ENCODE data around the gene RASGRP2. TPM values are rescaled to one million over a fixed set of nuclear protein-coding genes. Genes with fewer than 3 reads are reported as not detected.

Gene RASGRP2
- total and polyA plus RNA-seq, 2 experiments from 2014 or later: 30.1 to 50.4 TPM

- H3K27ac ChIP-seq (ENCODE audit: low read depth): no peak overlapping the region
- H3K27me3 ChIP-seq (ENCODE audit: insufficient read depth): no peaks in the 10 kb centered on the region
- no peaks in the 10 kb centered on the region for H3K36me3 ChIP-seq (ENCODE audit: insufficient read depth)
- H3K4me2 ChIP-seq: no peak overlapping the region
- no peaks in the 10 kb centered on the region for H3K4me1 ChIP-seq (ENCODE audit: insufficient read depth)
- Mint-ChIP-seq H3K36me3 (ENCODE audit: low read depth) (0 out of 3 replicates have a peak, but pooled peaks cover 3% of the 10 kb centered on the region), H3K4me1 (peaks cover 14% of the 10 kb centered on the region), H3K27ac (no peak overlapping the region), H3K4me3 (no peak overlapping the region), H3K9me3 (no peaks in the 10 kb centered on the region), H3K27me3 (ENCODE audit: insufficient read depth, low read depth, poor library complexity) (peaks cover 19% of the 10 kb centered on the region)
- H3K9me2 ChIP-seq (ENCODE audit: insufficient read depth): no peaks in the 10 kb centered on the region
- H3K79me2 ChIP-seq (replicated peaks; ENCODE audit: insufficient read depth): no peaks in the 10 kb centered on the region
- ATAC-seq: no peak
- no peaks in the 10 kb centered on the region for H3F3A ChIP-seq (replicated peaks; ENCODE audit: low read depth)
- DNase-seq (ENCODE audit: low spot score): no peak
- no peak overlapping the region for H3K4me3 ChIP-seq
- H4K20me1 ChIP-seq (replicated peaks; ENCODE audit: insufficient read depth): no peaks in the 10 kb centered on the region
- no peak for TF ChIP-seq EZH2phosphoT487 (IDR thresholded peaks at IDR 0.05; ENCODE audit: unreplicated experiment)
- TF ChIP-seq, protein P1, sequence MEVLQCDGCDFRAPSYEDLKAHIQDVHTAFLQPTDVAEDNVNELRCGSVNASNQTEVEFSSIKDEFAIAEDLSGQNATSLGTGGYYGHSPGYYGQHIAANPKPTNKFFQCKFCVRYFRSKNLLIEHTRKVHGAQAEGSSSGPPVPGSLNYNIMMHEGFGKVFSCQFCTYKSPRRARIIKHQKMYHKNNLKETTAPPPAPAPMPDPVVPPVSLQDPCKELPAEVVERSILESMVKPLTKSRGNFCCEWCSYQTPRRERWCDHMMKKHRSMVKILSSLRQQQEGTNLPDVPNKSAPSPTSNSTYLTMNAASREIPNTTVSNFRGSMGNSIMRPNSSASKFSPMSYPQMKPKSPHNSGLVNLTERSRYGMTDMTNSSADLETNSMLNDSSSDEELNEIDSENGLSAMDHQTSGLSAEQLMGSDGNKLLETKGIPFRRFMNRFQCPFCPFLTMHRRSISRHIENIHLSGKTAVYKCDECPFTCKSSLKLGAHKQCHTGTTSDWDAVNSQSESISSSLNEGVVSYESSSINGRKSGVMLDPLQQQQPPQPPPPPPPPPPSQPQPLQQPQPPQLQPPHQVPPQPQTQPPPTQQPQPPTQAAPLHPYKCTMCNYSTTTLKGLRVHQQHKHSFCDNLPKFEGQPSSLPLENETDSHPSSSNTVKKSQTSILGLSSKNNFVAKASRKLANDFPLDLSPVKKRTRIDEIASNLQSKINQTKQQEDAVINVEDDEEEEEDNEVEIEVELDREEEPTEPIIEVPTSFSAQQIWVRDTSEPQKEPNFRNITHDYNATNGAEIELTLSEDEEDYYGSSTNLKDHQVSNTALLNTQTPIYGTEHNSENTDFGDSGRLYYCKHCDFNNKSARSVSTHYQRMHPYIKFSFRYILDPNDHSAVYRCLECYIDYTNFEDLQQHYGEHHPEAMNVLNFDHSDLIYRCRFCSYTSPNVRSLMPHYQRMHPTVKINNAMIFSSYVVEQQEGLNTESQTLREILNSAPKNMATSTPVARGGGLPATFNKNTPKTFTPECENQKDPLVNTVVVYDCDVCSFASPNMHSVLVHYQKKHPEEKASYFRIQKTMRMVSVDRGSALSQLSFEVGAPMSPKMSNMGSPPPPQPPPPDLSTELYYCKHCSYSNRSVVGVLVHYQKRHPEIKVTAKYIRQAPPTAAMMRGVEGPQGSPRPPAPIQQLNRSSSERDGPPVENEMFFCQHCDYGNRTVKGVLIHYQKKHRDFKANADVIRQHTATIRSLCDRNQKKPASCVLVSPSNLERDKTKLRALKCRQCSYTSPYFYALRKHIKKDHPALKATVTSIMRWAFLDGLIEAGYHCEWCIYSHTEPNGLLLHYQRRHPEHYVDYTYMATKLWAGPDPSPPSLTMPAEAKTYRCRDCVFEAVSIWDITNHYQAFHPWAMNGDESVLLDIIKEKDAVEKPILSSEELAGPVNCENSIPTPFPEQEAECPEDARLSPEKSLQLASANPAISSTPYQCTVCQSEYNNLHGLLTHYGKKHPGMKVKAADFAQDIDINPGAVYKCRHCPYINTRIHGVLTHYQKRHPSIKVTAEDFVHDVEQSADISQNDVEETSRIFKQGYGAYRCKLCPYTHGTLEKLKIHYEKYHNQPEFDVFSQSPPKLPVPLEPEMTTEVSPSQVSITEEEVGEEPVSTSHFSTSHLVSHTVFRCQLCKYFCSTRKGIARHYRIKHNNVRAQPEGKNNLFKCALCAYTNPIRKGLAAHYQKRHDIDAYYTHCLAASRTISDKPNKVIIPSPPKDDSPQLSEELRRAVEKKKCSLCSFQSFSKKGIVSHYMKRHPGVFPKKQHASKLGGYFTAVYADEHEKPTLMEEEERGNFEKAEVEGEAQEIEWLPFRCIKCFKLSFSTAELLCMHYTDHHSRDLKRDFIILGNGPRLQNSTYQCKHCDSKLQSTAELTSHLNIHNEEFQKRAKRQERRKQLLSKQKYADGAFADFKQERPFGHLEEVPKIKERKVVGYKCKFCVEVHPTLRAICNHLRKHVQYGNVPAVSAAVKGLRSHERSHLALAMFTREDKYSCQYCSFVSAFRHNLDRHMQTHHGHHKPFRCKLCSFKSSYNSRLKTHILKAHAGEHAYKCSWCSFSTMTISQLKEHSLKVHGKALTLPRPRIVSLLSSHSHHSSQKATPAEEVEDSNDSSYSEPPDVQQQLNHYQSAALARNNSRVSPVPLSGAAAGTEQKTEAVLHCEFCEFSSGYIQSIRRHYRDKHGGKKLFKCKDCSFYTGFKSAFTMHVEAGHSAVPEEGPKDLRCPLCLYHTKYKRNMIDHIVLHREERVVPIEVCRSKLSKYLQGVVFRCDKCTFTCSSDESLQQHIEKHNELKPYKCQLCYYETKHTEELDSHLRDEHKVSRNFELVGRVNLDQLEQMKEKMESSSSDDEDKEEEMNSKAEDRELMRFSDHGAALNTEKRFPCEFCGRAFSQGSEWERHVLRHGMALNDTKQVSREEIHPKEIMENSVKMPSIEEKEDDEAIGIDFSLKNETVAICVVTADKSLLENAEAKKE (CRISPR knock-in tag; IDR thresholded peaks at IDR 0.05): no peak
- no peak for TF ChIP-seq ZNF331 (CRISPR knock-in tag; IDR thresholded peaks at IDR 0.05; ENCODE audit: low read depth)
- TF ChIP-seq EZH2 (IDR thresholded peaks at IDR 0.05; ENCODE audit: low read depth, unreplicated experiment): no peak
- no peak overlapping the region for H2AFZ ChIP-seq
Measured at GRCh38 chr11:64753019-64753379, 9.1 kb upstream of the RASGRP2 start.

GRCh38 chr11:64752175-64752970 lies 8.4 kb upstream of the RASGRP2 start:
- Mint-ChIP-seq H3K27me3 (ENCODE audit: insufficient read depth, low read depth, poor library complexity) (peaks cover 19% of the 10 kb centered on the region), H3K27ac (no peak overlapping the region), H3K36me3 (ENCODE audit: low read depth) (0 out of 3 replicates have a peak, but pooled peaks cover 3% of the 10 kb centered on the region), H3K9me3 (no peaks in the 10 kb centered on the region), H3K4me1 (peaks cover 14% of the 10 kb centered on the region), H3K4me3 (no peak overlapping the region; the same call in 2 of the 3 replicates)
- Histone ChIP-seq H3K4me1 (ENCODE audit: insufficient read depth) (no peaks in the 10 kb centered on the region), H3K27me3 (ENCODE audit: insufficient read depth) (no peaks in the 10 kb centered on the region), H3K27ac (ENCODE audit: low read depth) (no peak overlapping the region), H4K20me1 (replicated peaks; ENCODE audit: insufficient read depth) (no peaks in the 10 kb centered on the region), H3K36me3 (ENCODE audit: insufficient read depth) (no peaks in the 10 kb centered on the region), H2AFZ (no peak overlapping the region), H3K79me2 (replicated peaks; ENCODE audit: insufficient read depth) (no peaks in the 10 kb centered on the region), H3K4me2 (no peak overlapping the region), H3K9me2 (ENCODE audit: insufficient read depth) (no peaks in the 10 kb centered on the region), H3K4me3 (no peak overlapping the region), H3F3A (replicated peaks; ENCODE audit: low read depth) (no peaks in the 10 kb centered on the region)
- DNase-seq (ENCODE audit: low spot score) (no peak), ATAC-seq (no peak)
- TF ChIP-seq EZH2 (IDR thresholded peaks at IDR 0.05; ENCODE audit: low read depth, unreplicated experiment): no peak
- TF ChIP-seq, protein P1 (CRISPR knock-in tag; IDR thresholded peaks at IDR 0.05): no peak

All from GM23338 (cell line).